Neural crest cell (in vitro differentiated cells): ENCODE data around the gene SCAMP5. TPM values are rescaled to one million over a fixed set of nuclear protein-coding genes. Genes with fewer than 3 reads are reported as not detected.

Source experiments
- DNase-seq: peaks from one replicate; pipeline ENCODE4 v3.0.0; 2021; ENCODE audit warnings: low read depth, mixed read lengths, low spot score
- H3K27ac Mint-ChIP-seq: one replicate; pipeline ENCODE4 v1.8.0; 2021; ENCODE audit warnings: mild to moderate bottlenecking, mixed read lengths; ENCODE audit not compliant: unreplicated experiment
- H3K27me3 Mint-ChIP-seq: 2 replicates; pipeline ENCODE4 v1.8.0; 2021; ENCODE audit warnings: low read depth, mild to moderate bottlenecking, mixed read lengths
- H3K36me3 Mint-ChIP-seq: 2 replicates; pipeline ENCODE4 v1.8.0; 2021; ENCODE audit warnings: low read depth, mild to moderate bottlenecking, mixed read lengths
- H3K4me1 Mint-ChIP-seq: 2 replicates; pipeline ENCODE4 v1.8.0; 2021; ENCODE audit warnings: mixed read lengths
- H3K4me3 Mint-ChIP-seq: one replicate; pipeline ENCODE4 v1.8.0; 2021; ENCODE audit warnings: mild to moderate bottlenecking, mixed read lengths
- H3K9me3 Mint-ChIP-seq: 2 replicates; pipeline ENCODE4 v1.8.0; 2021; ENCODE audit warnings: mixed read lengths
- CTCF ChIP-seq: fragments of 200-600 bp; sonication (generic); conservative IDR thresholded peaks from 2 replicates; pipeline ENCODE4 v1.5.0; 2021; ENCODE audit warnings: antibody characterized with exemption, mild to moderate bottlenecking
- total RNA-seq: library from RNA; stranded (reverse); gene quantifications from 2 replicates; pipeline ENCODE4 v1.2.1, GENCODE V29; 2021

The SCAMP5 gene
- total RNA-seq, 1 donor from 2014 or later = 39.4 TPM

- Mint-ChIP-seq H3K4me1 (peaks cover 23% of the 10 kb centered on the region), H3K27me3 (no peaks in the 10 kb centered on the region), H3K36me3 (no peaks in the 10 kb centered on the region), H3K4me3 (peak overlapping the region; percentile 99), H3K9me3 (no peaks in the 10 kb centered on the region), H3K27ac (no peak overlapping the region)
- no peak for DNase-seq
- no peak for TF ChIP-seq CTCF
Measured at GRCh38 chr15:75025548-75026260, 30.3 kb downstream of the SCAMP5 start.

GRCh38 chr15:75027551-75027950, 32.2 kb downstream of the SCAMP5 start:
- H3K4me1 Mint-ChIP-seq = peaks cover 23% of the 10 kb centered on the region
- DNase-seq = no peak
- no peaks in the 10 kb centered on the region for H3K36me3 Mint-ChIP-seq
- peak overlapping the region; percentile 34 for H3K4me3 Mint-ChIP-seq
- TF ChIP-seq CTCF = no peak
- H3K27me3 Mint-ChIP-seq = no peaks in the 10 kb centered on the region
- H3K9me3 Mint-ChIP-seq = no peaks in the 10 kb centered on the region
- no peak overlapping the region for H3K27ac Mint-ChIP-seq

- no peak overlapping the region for H3K27ac Mint-ChIP-seq
- no peak for TF ChIP-seq CTCF
- H3K36me3 Mint-ChIP-seq = no peaks in the 10 kb centered on the region
- H3K4me3 Mint-ChIP-seq = peak overlapping the region; percentile 69
- no peaks in the 10 kb centered on the region for H3K27me3 Mint-ChIP-seq
- DNase-seq = no peak
- peaks cover 16% of the 10 kb centered on the region for H3K4me1 Mint-ChIP-seq
- H3K9me3 Mint-ChIP-seq = no peaks in the 10 kb centered on the region
Measured at GRCh38 chr15:75028991-75029377, 33.6 kb downstream of the SCAMP5 start.

- no peaks in the 10 kb centered on the region for H3K9me3 Mint-ChIP-seq
- H3K4me1 Mint-ChIP-seq = peaks cover 12% of the 10 kb centered on the region
- no peaks in the 10 kb centered on the region for H3K27me3 Mint-ChIP-seq
- no peak overlapping the region for H3K27ac Mint-ChIP-seq
- H3K36me3 Mint-ChIP-seq = no peaks in the 10 kb centered on the region
- peak; percentile 96 for TF ChIP-seq CTCF
- H3K4me3 Mint-ChIP-seq = peak overlapping the region; percentile 69
- peak; percentile 95 for DNase-seq
Measured at GRCh38 chr15:75029378-75030022, 34.1 kb downstream of the SCAMP5 start.

GRCh38 chr15:75030023-75030413, 34.7 kb downstream of the SCAMP5 start:
- H3K36me3 Mint-ChIP-seq = peaks cover under 1% of the 10 kb centered on the region
- no peak overlapping the region for H3K27ac Mint-ChIP-seq
- no peak for DNase-seq
- no peaks in the 10 kb centered on the region for H3K27me3 Mint-ChIP-seq
- H3K9me3 Mint-ChIP-seq = no peaks in the 10 kb centered on the region
- no peak for TF ChIP-seq CTCF
- peaks cover 11% of the 10 kb centered on the region for H3K4me1 Mint-ChIP-seq
- no peak overlapping the region for H3K4me3 Mint-ChIP-seq
